ENCODE data around the gene SH2B3. TPM values are rescaled to one million over a fixed set of nuclear protein-coding genes. Genes with fewer than 3 reads are reported as not detected.

SH2B3 gene
- total and polyA plus RNA-seq, 2 donors from 2014 or later: 7.3 to 35.0 TPM

DNA sequence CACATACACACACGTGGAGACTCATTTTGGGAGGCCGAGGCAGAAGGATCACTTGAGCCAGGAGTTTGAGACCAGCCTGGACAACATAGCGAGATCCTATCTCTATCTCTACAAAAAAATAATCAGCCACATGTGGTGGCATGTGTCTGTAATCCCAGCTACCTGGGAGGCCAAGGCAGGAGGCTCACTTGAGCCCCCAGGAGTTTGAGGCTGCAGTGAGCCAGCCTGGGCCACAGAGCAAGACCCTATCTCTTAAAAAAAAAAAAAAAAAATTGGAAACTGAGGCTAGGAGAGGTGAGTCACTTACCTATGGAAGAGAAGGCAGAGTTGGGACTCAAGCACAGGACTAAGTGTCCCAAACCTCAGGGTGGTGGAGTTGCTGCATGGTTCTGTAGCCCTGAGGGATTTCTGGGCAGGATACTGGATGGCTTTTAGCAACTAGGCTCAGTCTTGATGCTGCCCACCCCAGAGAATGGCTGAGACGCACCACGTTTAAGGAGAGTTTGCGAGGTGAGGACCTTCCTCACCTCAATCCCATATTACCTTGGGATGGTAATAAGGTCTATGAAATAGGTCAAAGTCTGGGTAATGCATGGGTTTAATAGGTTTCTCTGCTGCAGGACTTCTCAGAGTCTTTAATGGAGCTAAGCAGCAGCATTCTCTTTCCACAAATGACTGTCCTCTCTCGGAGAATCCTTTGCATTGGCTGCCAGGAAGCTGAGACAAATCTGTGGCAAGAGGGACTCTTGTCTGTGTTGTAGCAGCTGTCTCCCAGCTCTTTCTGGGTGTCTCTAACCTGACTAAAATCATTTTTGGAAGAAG lies 35.6 kb downstream of the SH2B3 start:
- H3K27me3 ChIP-seq (ENCODE audit: control insufficient read depth, insufficient read depth, low read length): no peaks in the 10 kb centered on the region
- H3K9me3 ChIP-seq (ENCODE audit: control insufficient read depth in 2 of 3, insufficient read depth in 1 of 3, low read length in 3 of 3): no peaks in the 10 kb centered on the region
- peaks cover 0 to 43% (median 30%) of the 10 kb centered on the region in 3 donors for H3K4me1 ChIP-seq (ENCODE audit: control insufficient read depth in 2 of 3, insufficient read depth in 2 of 3, low read depth in 1 of 3, low read length in 3 of 3)
- TF ChIP-seq, protein P1, sequence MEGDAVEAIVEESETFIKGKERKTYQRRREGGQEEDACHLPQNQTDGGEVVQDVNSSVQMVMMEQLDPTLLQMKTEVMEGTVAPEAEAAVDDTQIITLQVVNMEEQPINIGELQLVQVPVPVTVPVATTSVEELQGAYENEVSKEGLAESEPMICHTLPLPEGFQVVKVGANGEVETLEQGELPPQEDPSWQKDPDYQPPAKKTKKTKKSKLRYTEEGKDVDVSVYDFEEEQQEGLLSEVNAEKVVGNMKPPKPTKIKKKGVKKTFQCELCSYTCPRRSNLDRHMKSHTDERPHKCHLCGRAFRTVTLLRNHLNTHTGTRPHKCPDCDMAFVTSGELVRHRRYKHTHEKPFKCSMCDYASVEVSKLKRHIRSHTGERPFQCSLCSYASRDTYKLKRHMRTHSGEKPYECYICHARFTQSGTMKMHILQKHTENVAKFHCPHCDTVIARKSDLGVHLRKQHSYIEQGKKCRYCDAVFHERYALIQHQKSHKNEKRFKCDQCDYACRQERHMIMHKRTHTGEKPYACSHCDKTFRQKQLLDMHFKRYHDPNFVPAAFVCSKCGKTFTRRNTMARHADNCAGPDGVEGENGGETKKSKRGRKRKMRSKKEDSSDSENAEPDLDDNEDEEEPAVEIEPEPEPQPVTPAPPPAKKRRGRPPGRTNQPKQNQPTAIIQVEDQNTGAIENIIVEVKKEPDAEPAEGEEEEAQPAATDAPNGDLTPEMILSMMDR (IDR thresholded peaks at IDR 0.05; ENCODE audit: borderline replicate concordance, extremely low read depth, insufficient read depth): no peak
- no peak overlapping the region for H3K9ac ChIP-seq (ENCODE audit: low read length in 3 of 3)
- no peak overlapping the region for H3K27ac ChIP-seq (ENCODE audit: low read depth in 2 of 2, low read length in 2 of 2)
- no peaks in the 10 kb centered on the region for H3K36me3 ChIP-seq (ENCODE audit: control insufficient read depth in 2 of 3, insufficient read depth in 3 of 3, low read length in 3 of 3)
- no peak overlapping the region for H3K4me3 ChIP-seq (ENCODE audit: low read length in 3 of 3)
- FAIRE-seq (no peak), DNase-seq (peak in 1 of 5 donors; percentile 12)
- intact Hi-C loops (cut with DNase I): no loop called here

DNA sequence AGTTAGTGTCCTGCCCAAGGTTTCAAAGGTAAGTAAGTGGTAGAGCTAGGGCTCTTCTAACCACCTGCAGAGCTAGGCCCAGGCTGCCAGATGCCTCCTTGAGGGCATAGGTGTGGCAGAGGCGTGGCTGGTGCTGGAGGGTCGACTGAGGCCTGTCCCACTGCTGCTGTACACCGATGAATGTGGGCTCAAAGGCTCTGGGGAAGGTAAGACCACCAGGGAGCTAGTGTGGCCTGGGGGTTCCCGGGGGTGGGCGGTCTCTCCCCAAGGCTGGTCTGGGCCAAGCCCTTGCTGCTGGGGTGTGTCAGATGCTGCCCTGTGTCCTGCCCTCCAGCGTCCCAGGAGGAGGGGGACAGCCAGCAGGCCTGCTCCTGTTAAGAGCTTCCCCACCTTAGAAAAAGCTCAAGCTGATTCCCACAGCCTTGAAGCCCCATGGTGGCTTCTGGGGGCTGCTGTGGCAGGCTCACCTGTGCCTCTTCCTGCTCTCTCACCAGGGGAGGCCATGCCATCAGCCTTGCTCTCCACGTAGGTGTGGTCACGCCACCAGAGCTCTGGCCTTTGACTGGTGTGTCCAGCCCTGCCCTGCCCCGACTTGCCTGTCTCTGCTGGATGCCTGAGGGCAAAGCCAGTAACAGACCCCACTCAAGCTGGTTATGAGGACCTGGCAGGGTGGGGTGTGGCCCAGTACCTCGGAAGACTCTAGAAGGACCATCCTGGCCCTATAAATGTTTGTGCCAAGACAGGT lies 36.8 kb downstream of the SH2B3 start:
- TF ChIP-seq, protein P1 (IDR thresholded peaks at IDR 0.05; ENCODE audit: borderline replicate concordance, extremely low read depth, insufficient read depth): no peak
- FAIRE-seq: no peak
- Histone ChIP-seq H3K36me3 (ENCODE audit: control insufficient read depth in 2 of 3, insufficient read depth in 3 of 3, low read length in 3 of 3) (peaks cover 0 to 5% (median 0%) of the 10 kb centered on the region in 3 donors), H3K9ac (ENCODE audit: low read length in 3 of 3) (no peak overlapping the region), H3K4me3 (ENCODE audit: low read length in 3 of 3) (no peak overlapping the region), H3K27me3 (ENCODE audit: control insufficient read depth, insufficient read depth, low read length) (no peaks in the 10 kb centered on the region), H3K27ac (ENCODE audit: low read depth in 2 of 2, low read length in 2 of 2) (peak overlapping the region in 1 of 2 donors; percentile 51), H3K4me1 (ENCODE audit: control insufficient read depth in 2 of 3, insufficient read depth in 2 of 3, low read depth in 1 of 3, low read length in 3 of 3) (peaks cover 0 to 53% (median 30%) of the 10 kb centered on the region in 3 donors), H3K9me3 (ENCODE audit: control insufficient read depth in 2 of 3, insufficient read depth in 1 of 3, low read length in 3 of 3) (no peaks in the 10 kb centered on the region)
- intact Hi-C loops (cut with DNase I): no loop called here
- peak in 1 of 5 donors; percentile 63 for DNase-seq

DNA sequence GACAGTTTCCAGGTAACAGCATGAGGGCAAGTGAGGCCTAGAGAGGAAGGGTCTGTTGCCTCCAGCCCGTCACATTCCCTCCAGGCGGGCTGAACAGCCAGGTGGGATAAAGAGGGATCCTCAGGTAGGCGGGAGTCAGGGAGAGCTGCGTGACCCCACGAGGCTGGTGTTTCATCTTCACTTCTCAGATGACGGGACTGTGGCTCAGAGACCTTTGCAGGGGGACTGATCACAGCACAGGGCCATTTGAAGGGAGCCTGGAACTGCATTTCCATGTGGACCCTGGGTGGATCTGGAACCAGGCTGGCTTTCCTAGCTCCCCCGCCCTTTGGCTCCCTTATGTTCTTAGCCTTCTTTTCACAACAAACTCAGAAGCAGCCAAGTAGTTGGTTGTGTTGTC lies 37.4 kb downstream of the SH2B3 start:
- TF ChIP-seq, protein P1 (IDR thresholded peaks at IDR 0.05; ENCODE audit: borderline replicate concordance, extremely low read depth, insufficient read depth): no peak
- Histone ChIP-seq H3K27ac (ENCODE audit: low read depth in 2 of 2, low read length in 2 of 2) (peak overlapping the region; percentile 28 to 51), H3K4me3 (ENCODE audit: low read length in 3 of 3) (no peak overlapping the region), H3K27me3 (ENCODE audit: control insufficient read depth, insufficient read depth, low read length) (no peaks in the 10 kb centered on the region), H3K36me3 (ENCODE audit: control insufficient read depth in 2 of 3, insufficient read depth in 3 of 3, low read length in 3 of 3) (peaks cover 2 to 10% (median 2%) of the 10 kb centered on the region in 3 donors), H3K9ac (ENCODE audit: low read length in 3 of 3) (no peak overlapping the region), H3K9me3 (ENCODE audit: control insufficient read depth in 2 of 3, insufficient read depth in 1 of 3, low read length in 3 of 3) (no peaks in the 10 kb centered on the region), H3K4me1 (ENCODE audit: control insufficient read depth in 2 of 3, insufficient read depth in 2 of 3, low read depth in 1 of 3, low read length in 3 of 3) (peaks cover 0 to 57% (median 30%) of the 10 kb centered on the region in 3 donors)
- intact Hi-C loops (cut with DNase I): no loop called here
- peak in 1 of 5 donors; percentile 59 for DNase-seq
- no peak for FAIRE-seq
